ENCODE results near the gene SRRM2. TPM values are rescaled to one million over a fixed set of nuclear protein-coding genes. Genes with fewer than 3 reads are reported as not detected.

The SRRM2 gene
- polyA plus RNA-seq, 3 donors = 19.0 to 1,186 (median 31.8) TPM

DNA sequence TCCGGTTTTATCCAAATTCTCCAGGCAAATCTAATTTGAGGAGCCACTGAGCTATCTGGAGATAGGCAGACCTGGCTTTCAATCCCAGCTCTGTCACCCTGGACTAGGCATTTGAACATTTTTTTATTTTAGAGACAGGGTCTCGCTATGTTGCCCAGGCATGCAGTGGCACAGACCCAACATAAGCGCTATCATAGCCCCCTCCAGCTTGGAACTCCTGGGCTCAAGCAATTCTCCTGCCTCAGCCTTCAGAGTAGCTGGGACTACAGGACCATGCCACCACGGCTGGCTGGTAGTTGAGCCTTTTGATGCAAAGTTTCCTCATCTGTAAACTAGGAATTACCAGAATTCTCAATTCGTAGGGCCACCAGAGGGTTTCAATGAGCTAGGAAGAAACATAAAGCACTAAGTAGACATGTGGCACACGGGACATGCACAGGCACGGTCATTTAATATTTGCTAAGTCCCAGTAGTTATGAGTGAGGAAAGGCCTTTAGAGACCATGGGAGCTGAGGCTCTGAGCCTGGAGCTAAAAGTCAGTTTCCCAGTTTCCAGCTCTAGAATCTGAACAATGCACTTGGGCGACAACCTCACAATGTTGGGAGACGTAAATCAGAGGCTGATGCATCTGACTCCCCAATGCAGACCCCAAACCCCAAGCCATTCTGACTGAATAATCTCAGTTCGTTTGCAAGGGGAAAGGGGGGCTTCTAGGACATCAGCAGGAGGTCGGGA, 23.5 kb downstream of the SRRM2 start:
- peak overlapping the region; percentile 51 to 71 for H3K27ac ChIP-seq (ENCODE audit: low read depth in 1 of 2, low read length in 2 of 2)
- peaks cover 56% of the 10 kb centered on the region for H4K20me1 ChIP-seq (ENCODE audit: insufficient read depth, low read length)
- peak overlapping the region; percentile 64 to 96 (median 86) for H3K27ac Mint-ChIP-seq
- peak overlapping the region; percentile 88 for H3K4me2 ChIP-seq (replicated peaks; ENCODE audit: extremely low read depth, low read length, poor library complexity, severe bottlenecking)
- peak overlapping the region; percentile 66 to 94 (median 88) for H3K4me3 ChIP-seq (replicated peaks in 1 of 3; ENCODE audit: low read depth in 2 of 3, low read length in 3 of 3)
- no peak for DNase-seq
- peaks cover 0 to 6% (median 5%) of the 10 kb centered on the region in 3 donors for H3K27me3 Mint-ChIP-seq (ENCODE audit: low read depth in 3 of 3)
- H3K9me3 Mint-ChIP-seq = peaks cover 0 to 3% (median 0%) of the 10 kb centered on the region in 7 donors
- WGBS (ENCODE audit: insufficient coverage) = 91% methylated on average over 7 of the region's 11 CpGs
- H3K27me3 ChIP-seq (ENCODE audit: control insufficient read depth in 2 of 2, insufficient read depth in 2 of 2, low read length in 2 of 2) = no peaks in the 10 kb centered on the region
- no peaks in the 10 kb centered on the region for H3K9me3 ChIP-seq (replicated peaks in 1 of 2; ENCODE audit: control insufficient read depth in 1 of 2, insufficient read depth in 1 of 2, low read length in 2 of 2)
- peaks cover 46% of the 10 kb centered on the region for H3K79me2 ChIP-seq (ENCODE audit: insufficient read depth, low read length)
- peak overlapping the region; percentile 90 to 95 for H3K4me3 Mint-ChIP-seq
- peaks cover 32 to 37% of the 10 kb centered on the region in 2 donors for H3K4me1 ChIP-seq (ENCODE audit: control insufficient read depth in 1 of 2, insufficient read depth in 2 of 2, low read length in 2 of 2)
- intact Hi-C loops (cut with micrococcal nuclease) = loop anchor here (1.0 to 5.0 kb wide), 2 partner anchors 23 to 246 kb away; partner anchors contain the start of genes HCFC1R1 (in 1 of the 2), THOC6 (in 1 of the 2) and TNFRSF12A (in 1 of the 2)
- no peak for TF ChIP-seq CTCF (IDR thresholded peaks at IDR 0.05)
- H2AFZ ChIP-seq (ENCODE audit: insufficient read depth, low read depth, low read length, poor library complexity, severe bottlenecking) = peak overlapping the region; percentile 88
- H3K4me1 Mint-ChIP-seq = peaks cover 43% of the 10 kb centered on the region
- H3K36me3 Mint-ChIP-seq = peaks cover 40 to 52% of the 10 kb centered on the region in 2 donors
- H3K36me3 ChIP-seq (replicated peaks in 1 of 2; ENCODE audit: control insufficient read depth in 1 of 2, insufficient read depth in 2 of 2, low read length in 2 of 2) = peaks cover 33 to 41% of the 10 kb centered on the region in 2 donors
- H3K9ac ChIP-seq (ENCODE audit: insufficient read depth, low read length, poor library complexity, severe bottlenecking) = peak overlapping the region; percentile 73

GRCh38 chr16:2776500-2777139, 24.2 kb downstream of the SRRM2 start:
- H3K4me3 ChIP-seq (replicated peaks in 1 of 3; ENCODE audit: low read depth in 2 of 3, low read length in 3 of 3) = peak overlapping the region; percentile 66 to 94 (median 88)
- peaks cover 43% of the 10 kb centered on the region for H3K4me1 Mint-ChIP-seq
- H2AFZ ChIP-seq (ENCODE audit: insufficient read depth, low read depth, low read length, poor library complexity, severe bottlenecking) = peak overlapping the region; percentile 88
- H3K9me3 ChIP-seq (replicated peaks in 1 of 2; ENCODE audit: control insufficient read depth in 1 of 2, insufficient read depth in 1 of 2, low read length in 2 of 2) = no peaks in the 10 kb centered on the region
- TF ChIP-seq CTCF (IDR thresholded peaks at IDR 0.05) = no peak
- intact Hi-C loops (cut with micrococcal nuclease) = loop anchor here (1.0 to 5.0 kb wide), 2 partner anchors 23 to 246 kb away; partner anchors contain the start of genes HCFC1R1 (in 1 of the 2), THOC6 (in 1 of the 2) and TNFRSF12A (in 1 of the 2)
- DNase-seq = no peak
- H3K27ac Mint-ChIP-seq = peak overlapping the region in 6 of 7 donors; percentile 22 to 96 (median 81)
- peak overlapping the region; percentile 90 to 95 for H3K4me3 Mint-ChIP-seq
- H3K27me3 ChIP-seq (ENCODE audit: control insufficient read depth in 2 of 2, insufficient read depth in 2 of 2, low read length in 2 of 2) = no peaks in the 10 kb centered on the region
- peaks cover 26 to 34% of the 10 kb centered on the region in 2 donors for H3K36me3 ChIP-seq (replicated peaks in 1 of 2; ENCODE audit: control insufficient read depth in 1 of 2, insufficient read depth in 2 of 2, low read length in 2 of 2)
- H3K36me3 Mint-ChIP-seq = peaks cover 33 to 45% of the 10 kb centered on the region in 2 donors
- peaks cover 0 to 10% (median 5%) of the 10 kb centered on the region in 3 donors for H3K27me3 Mint-ChIP-seq (ENCODE audit: low read depth in 3 of 3)
- H4K20me1 ChIP-seq (ENCODE audit: insufficient read depth, low read length) = peaks cover 49% of the 10 kb centered on the region
- H3K4me2 ChIP-seq (replicated peaks; ENCODE audit: extremely low read depth, low read length, poor library complexity, severe bottlenecking) = peak overlapping the region; percentile 88
- H3K4me1 ChIP-seq (ENCODE audit: control insufficient read depth in 1 of 2, insufficient read depth in 2 of 2, low read length in 2 of 2) = peaks cover 32 to 37% of the 10 kb centered on the region in 2 donors
- H3K9me3 Mint-ChIP-seq = peaks cover 0 to 3% (median 0%) of the 10 kb centered on the region in 7 donors
- H3K9ac ChIP-seq (ENCODE audit: insufficient read depth, low read length, poor library complexity, severe bottlenecking) = peak overlapping the region; percentile 73
- peaks cover 42% of the 10 kb centered on the region for H3K79me2 ChIP-seq (ENCODE audit: insufficient read depth, low read length)
- H3K27ac ChIP-seq (ENCODE audit: low read depth in 1 of 2, low read length in 2 of 2) = peak overlapping the region in 1 of 2 donors; percentile 71
- WGBS (ENCODE audit: insufficient coverage) = under 1% methylated on average over 63 of the region's 72 CpGs

All from CD14-positive monocyte (primary cell).